ENCODE data around the gene CC2D2A.

DNA sequence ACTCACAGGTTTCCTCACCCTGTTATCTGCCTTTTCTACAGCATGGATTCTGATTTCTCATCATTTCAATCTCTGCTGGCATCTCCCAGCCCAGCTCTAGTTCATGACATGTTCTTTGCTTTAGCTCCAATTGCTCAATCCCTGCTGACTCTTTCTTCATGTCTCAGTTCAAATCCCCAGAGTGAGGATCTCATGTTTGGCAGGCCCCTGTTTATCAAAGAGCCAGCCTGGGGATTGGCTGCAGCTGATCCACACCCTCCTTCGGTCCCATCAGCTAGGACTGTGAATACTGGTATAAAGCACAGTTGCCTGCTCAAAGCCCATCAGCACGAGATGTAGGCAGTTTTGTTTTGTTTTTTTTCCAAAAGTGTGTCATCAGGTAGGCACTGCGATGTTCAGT is 14.4 kb upstream of the CC2D2A start:
- TF ChIP-seq, protein P1, sequence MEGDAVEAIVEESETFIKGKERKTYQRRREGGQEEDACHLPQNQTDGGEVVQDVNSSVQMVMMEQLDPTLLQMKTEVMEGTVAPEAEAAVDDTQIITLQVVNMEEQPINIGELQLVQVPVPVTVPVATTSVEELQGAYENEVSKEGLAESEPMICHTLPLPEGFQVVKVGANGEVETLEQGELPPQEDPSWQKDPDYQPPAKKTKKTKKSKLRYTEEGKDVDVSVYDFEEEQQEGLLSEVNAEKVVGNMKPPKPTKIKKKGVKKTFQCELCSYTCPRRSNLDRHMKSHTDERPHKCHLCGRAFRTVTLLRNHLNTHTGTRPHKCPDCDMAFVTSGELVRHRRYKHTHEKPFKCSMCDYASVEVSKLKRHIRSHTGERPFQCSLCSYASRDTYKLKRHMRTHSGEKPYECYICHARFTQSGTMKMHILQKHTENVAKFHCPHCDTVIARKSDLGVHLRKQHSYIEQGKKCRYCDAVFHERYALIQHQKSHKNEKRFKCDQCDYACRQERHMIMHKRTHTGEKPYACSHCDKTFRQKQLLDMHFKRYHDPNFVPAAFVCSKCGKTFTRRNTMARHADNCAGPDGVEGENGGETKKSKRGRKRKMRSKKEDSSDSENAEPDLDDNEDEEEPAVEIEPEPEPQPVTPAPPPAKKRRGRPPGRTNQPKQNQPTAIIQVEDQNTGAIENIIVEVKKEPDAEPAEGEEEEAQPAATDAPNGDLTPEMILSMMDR (IDR thresholded peaks at IDR 0.05), result no peak
- TF ChIP-seq, protein P2, sequence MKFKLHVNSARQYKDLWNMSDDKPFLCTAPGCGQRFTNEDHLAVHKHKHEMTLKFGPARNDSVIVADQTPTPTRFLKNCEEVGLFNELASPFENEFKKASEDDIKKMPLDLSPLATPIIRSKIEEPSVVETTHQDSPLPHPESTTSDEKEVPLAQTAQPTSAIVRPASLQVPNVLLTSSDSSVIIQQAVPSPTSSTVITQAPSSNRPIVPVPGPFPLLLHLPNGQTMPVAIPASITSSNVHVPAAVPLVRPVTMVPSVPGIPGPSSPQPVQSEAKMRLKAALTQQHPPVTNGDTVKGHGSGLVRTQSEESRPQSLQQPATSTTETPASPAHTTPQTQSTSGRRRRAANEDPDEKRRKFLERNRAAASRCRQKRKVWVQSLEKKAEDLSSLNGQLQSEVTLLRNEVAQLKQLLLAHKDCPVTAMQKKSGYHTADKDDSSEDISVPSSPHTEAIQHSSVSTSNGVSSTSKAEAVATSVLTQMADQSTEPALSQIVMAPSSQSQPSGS (CRISPR knock-in tag; IDR thresholded peaks at IDR 0.05; ENCODE audit: borderline replicate concordance, low read depth), result no peak
- no peak for TF ChIP-seq MLX (CRISPR knock-in tag; IDR thresholded peaks at IDR 0.05)
- TF ChIP-seq CBFB (CRISPR knock-in tag; IDR thresholded peaks at IDR 0.05; ENCODE audit: low read depth), result no peak
- no peak for TF ChIP-seq E2F5 (CRISPR knock-in tag; IDR thresholded peaks at IDR 0.05)
- TF ChIP-seq, protein P3, sequence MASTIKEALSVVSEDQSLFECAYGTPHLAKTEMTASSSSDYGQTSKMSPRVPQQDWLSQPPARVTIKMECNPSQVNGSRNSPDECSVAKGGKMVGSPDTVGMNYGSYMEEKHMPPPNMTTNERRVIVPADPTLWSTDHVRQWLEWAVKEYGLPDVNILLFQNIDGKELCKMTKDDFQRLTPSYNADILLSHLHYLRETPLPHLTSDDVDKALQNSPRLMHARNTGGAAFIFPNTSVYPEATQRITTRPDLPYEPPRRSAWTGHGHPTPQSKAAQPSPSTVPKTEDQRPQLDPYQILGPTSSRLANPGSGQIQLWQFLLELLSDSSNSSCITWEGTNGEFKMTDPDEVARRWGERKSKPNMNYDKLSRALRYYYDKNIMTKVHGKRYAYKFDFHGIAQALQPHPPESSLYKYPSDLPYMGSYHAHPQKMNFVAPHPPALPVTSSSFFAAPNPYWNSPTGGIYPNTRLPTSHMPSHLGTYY (CRISPR knock-in tag; IDR thresholded peaks at IDR 0.05), result no peak
- no peak for TF ChIP-seq SOX15 (CRISPR knock-in tag; IDR thresholded peaks at IDR 0.05)
- no peak for TF ChIP-seq NFYB (CRISPR knock-in tag; conservative IDR thresholded peaks at IDR 0.05; ENCODE audit: low read depth)
- TF ChIP-seq TEAD4 (CRISPR knock-in tag; IDR thresholded peaks at IDR 0.05), result no peak
- no peak for TF ChIP-seq ETV6 (CRISPR knock-in tag; IDR thresholded peaks at IDR 0.05)

Data from WTC11 (cell line).